ENCODE results near the gene ATP5F1D.

Gene ATP5F1D

DNA sequence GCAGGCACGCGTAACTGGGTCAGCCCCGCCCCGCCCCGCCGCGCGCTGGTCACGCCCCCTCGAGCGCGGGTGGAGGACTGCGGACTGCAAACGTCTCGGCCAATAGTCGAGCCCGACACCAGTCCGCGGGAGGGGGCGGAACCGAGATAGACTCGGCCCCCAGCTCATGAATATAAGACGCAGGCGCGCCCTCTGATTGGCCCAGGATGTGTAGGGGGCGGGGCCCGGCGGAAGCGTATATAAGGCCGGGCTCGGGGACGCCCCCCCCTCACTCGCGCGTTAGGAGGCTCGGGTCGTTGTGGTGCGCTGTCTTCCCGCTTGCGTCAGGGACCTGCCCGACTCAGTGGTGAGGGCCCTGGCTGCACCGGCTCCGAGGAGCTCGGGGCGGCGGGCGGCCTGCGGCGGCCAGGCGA, 27.5 kb downstream of the ATP5F1D start, which contains the start of gene CIRBP:
Gene CIRBP, plus strand, starts transcription at position 268 of the 413 bp plus-strand sequence. CDS start 1,602 bp downstream, outside the sequence.
- Histone ChIP-seq H3K9ac (ENCODE audit: insufficient read length, low read depth) (peak within 1 kb of the TSS; percentile 100), H3K9me3 (ENCODE audit: insufficient read depth, low read length) (no peaks in the 10 kb centered on the region), H3K4me3 (ENCODE audit: insufficient read length, low read depth) (peak within 1 kb of the TSS; percentile 87), H3K36me3 (ENCODE audit: insufficient read depth, insufficient read length, low read length) (peaks cover 55% of the 10 kb centered on the region), H3K27me3 (ENCODE audit: insufficient read depth, insufficient read length) (peaks cover 15% of the 10 kb centered on the region), H3K4me1 (ENCODE audit: insufficient read depth, insufficient read length) (peaks cover 55% of the 10 kb centered on the region)
- DNase-seq (ENCODE audit: low read depth, low spot score), result peak; percentile 97
- TF ChIP-seq YY1 (IDR thresholded peaks at IDR 0.05; ENCODE audit: insufficient read depth, insufficient read length), result no peak
- no peak for TF ChIP-seq SUZ12 (IDR thresholded peaks at IDR 0.05; ENCODE audit: extremely low read depth, insufficient read depth, insufficient read length)
- TF ChIP-seq ZNF274 (IDR thresholded peaks at IDR 0.05; ENCODE audit: low read depth, low read length), result no peak

DNA sequence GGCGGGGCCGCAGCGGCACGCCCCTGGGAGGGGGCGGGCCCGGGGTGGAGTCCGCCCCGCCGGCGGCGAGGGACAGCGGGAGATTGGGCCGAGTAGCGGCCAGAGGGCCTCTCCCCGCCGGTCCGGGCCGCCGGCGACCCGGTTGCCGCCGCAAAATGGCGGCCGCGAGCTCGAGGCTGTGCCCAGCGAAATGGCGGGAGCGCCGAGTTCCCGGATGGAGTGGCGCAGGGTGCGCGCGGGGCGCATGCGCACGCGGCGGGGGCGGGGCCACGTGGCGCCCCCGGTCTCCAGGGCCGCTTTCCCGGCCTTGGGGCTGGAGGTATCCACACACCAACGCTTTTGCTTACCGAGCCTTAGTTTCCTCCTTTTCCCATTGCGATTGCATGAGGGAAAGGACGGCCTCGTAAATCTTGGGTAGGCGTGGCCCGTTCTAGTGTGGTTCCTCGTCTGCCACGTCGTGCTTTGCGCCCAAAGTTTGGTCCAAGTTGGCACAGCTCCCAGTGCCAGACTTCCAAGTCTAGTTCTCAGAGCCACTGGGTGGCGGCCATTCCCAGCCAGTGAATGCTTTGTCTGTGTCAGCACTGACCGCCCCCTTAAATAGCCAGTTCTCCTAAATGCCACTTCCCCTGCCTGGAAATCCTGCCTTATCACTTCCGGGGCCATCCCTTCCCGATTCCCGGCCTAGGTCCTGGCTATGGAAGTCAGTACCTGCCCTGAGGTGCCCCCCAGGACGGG, 28.1 kb downstream of the ATP5F1D start:
- Histone ChIP-seq H3K4me1 (ENCODE audit: insufficient read depth, insufficient read length) (peaks cover 55% of the 10 kb centered on the region), H3K27me3 (ENCODE audit: insufficient read depth, insufficient read length) (peaks cover 15% of the 10 kb centered on the region), H3K9me3 (ENCODE audit: insufficient read depth, low read length) (no peaks in the 10 kb centered on the region), H3K9ac (ENCODE audit: insufficient read length, low read depth) (peak overlapping the region; percentile 100), H3K4me3 (ENCODE audit: insufficient read length, low read depth) (peak overlapping the region; percentile 87), H3K36me3 (ENCODE audit: insufficient read depth, insufficient read length, low read length) (peaks cover 55% of the 10 kb centered on the region)
- no peak for DNase-seq (ENCODE audit: low read depth, low spot score)
- TF ChIP-seq SUZ12 (IDR thresholded peaks at IDR 0.05; ENCODE audit: extremely low read depth, insufficient read depth, insufficient read length), result no peak
- peak; percentile 91 for TF ChIP-seq YY1 (IDR thresholded peaks at IDR 0.05; ENCODE audit: insufficient read depth, insufficient read length)

DNA sequence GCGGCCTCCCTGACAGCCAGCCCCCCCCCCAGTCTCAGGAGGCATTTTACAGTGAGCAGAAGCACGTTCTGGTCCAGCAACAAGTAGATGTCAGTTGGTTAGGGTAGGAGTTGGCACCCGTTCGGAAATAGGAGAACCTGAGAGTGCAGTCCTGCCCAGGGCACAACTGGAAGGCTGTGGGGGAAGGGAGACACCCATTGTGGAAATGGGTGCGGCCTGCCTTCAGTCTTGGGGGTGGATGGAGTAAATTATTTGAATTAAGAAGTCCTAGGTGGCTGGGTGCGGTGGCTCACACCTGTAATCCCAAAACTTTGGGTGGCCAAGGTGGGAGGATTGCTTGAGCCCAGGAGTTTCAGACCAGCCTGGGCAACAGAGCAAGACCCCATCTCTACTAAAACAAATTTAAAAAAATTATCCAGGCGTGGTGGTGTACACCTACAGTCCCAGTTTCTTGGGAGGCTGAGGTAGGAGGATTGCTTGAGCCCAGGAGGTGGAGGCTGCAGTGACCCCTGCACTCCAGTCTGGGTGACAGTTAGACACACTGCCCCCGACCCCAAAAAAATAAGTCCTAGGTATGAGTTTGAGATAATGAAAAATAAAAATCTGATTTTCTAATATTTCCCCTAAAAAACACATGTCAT, 28.8 kb downstream of the ATP5F1D start:
- peak overlapping the region; percentile 100 for H3K9ac ChIP-seq (ENCODE audit: insufficient read length, low read depth)
- peak overlapping the region; percentile 87 for H3K4me3 ChIP-seq (ENCODE audit: insufficient read length, low read depth)
- no peaks in the 10 kb centered on the region for H3K9me3 ChIP-seq (ENCODE audit: insufficient read depth, low read length)
- DNase-seq (ENCODE audit: low read depth, low spot score), result no peak
- H3K4me1 ChIP-seq (ENCODE audit: insufficient read depth, insufficient read length), result peaks cover 48% of the 10 kb centered on the region
- TF ChIP-seq ZNF274 (IDR thresholded peaks at IDR 0.05; ENCODE audit: low read depth, low read length), result no peak
- no peak for TF ChIP-seq YY1 (IDR thresholded peaks at IDR 0.05; ENCODE audit: insufficient read depth, insufficient read length)
- TF ChIP-seq SUZ12 (IDR thresholded peaks at IDR 0.05; ENCODE audit: extremely low read depth, insufficient read depth, insufficient read length), result no peak
- peaks cover 54% of the 10 kb centered on the region for H3K36me3 ChIP-seq (ENCODE audit: insufficient read depth, insufficient read length, low read length)
- H3K27me3 ChIP-seq (ENCODE audit: insufficient read depth, insufficient read length), result peaks cover 15% of the 10 kb centered on the region

DNA sequence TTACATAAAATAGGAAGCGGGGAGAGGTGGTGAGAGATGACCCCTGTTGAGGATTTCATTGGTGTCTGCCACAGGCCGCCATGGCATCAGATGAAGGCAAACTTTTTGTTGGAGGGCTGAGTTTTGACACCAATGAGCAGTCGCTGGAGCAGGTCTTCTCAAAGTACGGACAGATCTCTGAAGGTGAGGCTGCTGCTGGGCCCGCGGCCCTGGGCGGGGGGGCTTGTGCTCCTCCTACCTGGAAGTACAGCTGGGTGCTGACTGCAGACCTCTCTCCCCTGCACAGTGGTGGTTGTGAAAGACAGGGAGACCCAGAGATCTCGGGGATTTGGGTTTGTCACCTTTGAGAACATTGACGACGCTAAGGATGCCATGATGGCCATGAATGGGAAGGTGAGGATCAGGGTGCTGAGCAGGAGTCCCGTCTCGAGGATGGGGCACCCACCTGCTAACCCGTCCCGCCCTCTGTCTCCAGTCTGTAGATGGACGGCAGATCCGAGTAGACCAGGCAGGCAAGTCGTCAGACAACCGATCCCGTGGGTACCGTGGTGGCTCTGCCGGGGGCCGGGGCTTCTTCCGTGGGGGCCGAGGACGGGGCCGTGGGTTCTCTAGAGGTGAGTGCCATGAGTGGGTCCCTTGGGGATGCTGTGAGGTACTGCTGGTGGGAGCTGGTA, 29.4 kb downstream of the ATP5F1D start:
- Histone ChIP-seq H3K9ac (ENCODE audit: insufficient read length, low read depth) (peak overlapping the region; percentile 100), H3K4me1 (ENCODE audit: insufficient read depth, insufficient read length) (peaks cover 45% of the 10 kb centered on the region), H3K27me3 (ENCODE audit: insufficient read depth, insufficient read length) (peaks cover 15% of the 10 kb centered on the region), H3K36me3 (ENCODE audit: insufficient read depth, insufficient read length, low read length) (peaks cover 54% of the 10 kb centered on the region), H3K9me3 (ENCODE audit: insufficient read depth, low read length) (no peaks in the 10 kb centered on the region), H3K4me3 (ENCODE audit: insufficient read length, low read depth) (peak overlapping the region; percentile 19)
- TF ChIP-seq SUZ12 (IDR thresholded peaks at IDR 0.05; ENCODE audit: extremely low read depth, insufficient read depth, insufficient read length), result no peak
- TF ChIP-seq YY1 (IDR thresholded peaks at IDR 0.05; ENCODE audit: insufficient read depth, insufficient read length), result no peak
- no peak for TF ChIP-seq ZNF274 (IDR thresholded peaks at IDR 0.05; ENCODE audit: low read depth, low read length)
- no peak for DNase-seq (ENCODE audit: low read depth, low spot score)

DNA sequence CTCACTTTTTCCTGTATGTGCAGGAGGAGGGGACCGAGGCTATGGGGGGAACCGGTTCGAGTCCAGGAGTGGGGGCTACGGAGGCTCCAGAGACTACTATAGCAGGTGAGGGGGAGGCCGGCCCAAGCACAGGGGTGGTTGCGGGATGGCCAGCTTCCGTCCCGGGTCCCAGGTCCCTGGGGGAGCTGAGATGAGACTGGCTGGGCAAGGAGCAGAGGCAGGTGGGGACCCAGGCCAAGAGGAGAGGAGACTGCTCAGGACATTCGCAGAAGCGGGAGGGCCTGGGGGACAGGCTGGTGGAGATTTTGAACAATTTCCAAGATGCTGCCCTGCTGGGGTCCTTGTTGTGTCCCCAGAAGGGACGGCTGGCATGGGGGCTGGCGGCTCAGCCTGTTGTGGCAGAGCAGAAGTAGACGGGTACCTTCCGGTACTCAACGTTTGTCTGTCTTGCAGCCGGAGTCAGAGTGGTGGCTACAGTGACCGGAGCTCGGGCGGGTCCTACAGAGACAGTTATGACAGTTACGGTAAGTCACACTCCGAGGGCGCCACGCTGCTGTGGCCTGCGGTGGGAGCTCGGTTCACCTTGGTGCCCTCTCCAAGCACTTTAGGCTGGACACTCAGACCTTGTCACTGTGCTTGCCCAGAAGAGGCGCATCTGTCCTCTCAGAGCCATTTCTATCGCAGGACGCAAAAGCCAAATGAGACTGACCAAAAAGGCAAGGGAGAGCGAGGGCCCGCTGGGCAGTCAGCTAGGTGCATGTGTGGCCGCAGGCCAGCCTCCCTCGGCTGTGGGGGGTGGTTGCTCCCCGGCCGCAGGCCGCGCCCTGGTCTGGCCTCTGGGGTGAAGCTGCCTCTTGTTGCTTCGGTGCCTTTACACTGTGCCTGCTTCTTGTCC, 30.2 kb downstream of the ATP5F1D start:
- Histone ChIP-seq H3K9ac (ENCODE audit: insufficient read length, low read depth) (peak overlapping the region; percentile 100), H3K4me3 (ENCODE audit: insufficient read length, low read depth) (no peak overlapping the region), H3K9me3 (ENCODE audit: insufficient read depth, low read length) (no peaks in the 10 kb centered on the region), H3K4me1 (ENCODE audit: insufficient read depth, insufficient read length) (peaks cover 45% of the 10 kb centered on the region), H3K36me3 (ENCODE audit: insufficient read depth, insufficient read length, low read length) (peaks cover 60% of the 10 kb centered on the region), H3K27me3 (ENCODE audit: insufficient read depth, insufficient read length) (peaks cover 15% of the 10 kb centered on the region)
- DNase-seq (ENCODE audit: low read depth, low spot score), result no peak
- TF ChIP-seq YY1 (IDR thresholded peaks at IDR 0.05; ENCODE audit: insufficient read depth, insufficient read length) (no peak), ZNF274 (IDR thresholded peaks at IDR 0.05; ENCODE audit: low read depth, low read length) (no peak), SUZ12 (IDR thresholded peaks at IDR 0.05; ENCODE audit: extremely low read depth, insufficient read depth, insufficient read length) (no peak)

DNA sequence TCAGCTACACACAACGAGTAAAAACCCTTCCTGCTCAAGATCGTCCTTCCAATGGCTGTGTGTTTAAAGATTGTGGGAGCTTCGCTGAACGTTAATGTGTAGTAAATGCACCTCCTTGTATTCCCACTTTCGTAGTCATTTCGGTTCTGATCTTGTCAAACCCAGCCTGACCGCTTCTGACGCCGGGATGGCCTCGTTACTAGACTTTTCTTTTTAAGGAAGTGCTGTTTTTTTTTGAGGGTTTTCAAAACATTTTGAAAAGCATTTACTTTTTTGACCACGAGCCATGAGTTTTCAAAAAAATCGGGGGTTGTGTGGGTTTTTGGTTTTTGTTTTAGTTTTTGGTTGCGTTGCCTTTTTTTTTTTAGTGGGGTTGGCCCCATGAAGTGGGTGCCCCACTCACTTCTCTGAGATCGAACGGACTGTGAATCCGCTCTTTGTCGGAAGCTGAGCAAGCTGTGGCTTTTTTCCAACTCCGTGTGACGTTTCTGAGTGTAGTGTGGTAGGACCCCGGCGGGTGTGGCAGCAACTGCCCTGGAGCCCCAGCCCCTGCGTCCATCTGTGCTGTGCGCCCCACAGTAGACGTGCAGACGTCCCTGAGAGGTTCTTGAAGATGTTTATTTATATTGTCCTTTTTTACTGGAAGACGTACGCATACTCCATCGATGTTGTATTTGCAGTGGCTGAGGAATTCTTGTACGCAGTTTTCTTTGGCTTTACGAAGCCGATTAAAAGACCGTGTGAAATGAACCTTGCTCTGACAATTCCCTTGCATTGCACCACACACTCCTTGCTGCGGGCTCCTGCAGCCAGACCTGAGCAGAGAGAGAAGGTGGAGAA, 31.1 kb downstream of the ATP5F1D start:
- peaks cover 43% of the 10 kb centered on the region for H3K4me1 ChIP-seq (ENCODE audit: insufficient read depth, insufficient read length)
- H3K4me3 ChIP-seq (ENCODE audit: insufficient read length, low read depth), result no peak overlapping the region
- no peak for TF ChIP-seq YY1 (IDR thresholded peaks at IDR 0.05; ENCODE audit: insufficient read depth, insufficient read length)
- H3K27me3 ChIP-seq (ENCODE audit: insufficient read depth, insufficient read length), result peaks cover 9% of the 10 kb centered on the region
- peaks cover 68% of the 10 kb centered on the region for H3K36me3 ChIP-seq (ENCODE audit: insufficient read depth, insufficient read length, low read length)
- peak overlapping the region; percentile 100 for H3K9ac ChIP-seq (ENCODE audit: insufficient read length, low read depth)
- H3K9me3 ChIP-seq (ENCODE audit: insufficient read depth, low read length), result no peaks in the 10 kb centered on the region
- no peak for DNase-seq (ENCODE audit: low read depth, low spot score)
